Hippocampal formation (tissue), 2 donors: ENCODE data around the gene AUNIP.
A peak's percentile ranks its signal among the peaks of the same experiment; 100 is the strongest.

Experiments used
- DNase-seq, 2 donors: peaks; one replicate each; lab custom pipeline; 2025; lab: John Stamatoyannopoulos, UW

The AUNIP gene

DNA sequence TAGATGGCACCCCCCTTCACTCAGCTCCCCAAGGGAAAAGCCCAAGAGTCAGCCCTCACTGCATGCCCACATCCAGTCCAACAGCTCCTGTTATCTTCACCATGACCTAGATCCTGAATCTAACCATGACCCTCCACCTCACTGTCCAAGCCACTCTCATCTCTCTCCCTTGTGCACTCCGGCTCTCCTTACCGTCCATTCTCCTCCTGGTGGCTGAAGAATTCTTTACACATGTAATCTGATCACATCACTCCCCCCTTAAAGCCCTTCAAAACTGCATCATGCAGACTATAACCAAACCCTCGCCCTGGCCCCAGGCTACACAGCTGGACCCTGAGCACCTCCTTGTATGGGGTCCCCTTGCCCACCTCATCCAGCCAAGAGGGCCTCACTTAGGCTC, 30.2 kb upstream of the AUNIP start:
- DNase-seq = no peak

DNA sequence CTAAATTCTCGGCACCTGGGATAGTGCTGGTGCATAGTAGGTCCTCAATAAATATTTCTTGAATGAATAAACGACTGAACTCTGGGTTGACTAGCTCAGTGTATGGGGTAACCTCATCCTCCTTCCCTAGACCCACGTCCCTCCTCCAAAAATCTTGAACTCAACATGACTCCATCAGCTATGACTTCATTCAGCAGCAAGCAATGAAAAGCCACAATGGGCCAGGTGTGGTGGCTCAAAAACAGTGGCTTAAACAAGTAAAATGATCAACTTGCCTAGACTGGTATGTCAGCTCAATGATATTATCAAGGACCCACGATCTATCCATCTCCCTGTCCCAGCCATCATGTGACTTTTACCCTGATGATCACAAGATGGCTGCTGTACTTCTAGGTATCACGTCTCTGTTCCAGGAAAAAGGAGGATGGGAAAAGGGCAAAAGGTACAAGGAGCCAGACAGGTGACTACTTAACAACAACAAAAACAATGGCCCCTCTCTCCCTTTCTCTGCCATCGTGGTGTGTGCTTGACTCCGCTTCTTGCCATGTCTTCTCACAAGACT, 29.2 kb upstream of the AUNIP start:
- DNase-seq = no peak

DNA sequence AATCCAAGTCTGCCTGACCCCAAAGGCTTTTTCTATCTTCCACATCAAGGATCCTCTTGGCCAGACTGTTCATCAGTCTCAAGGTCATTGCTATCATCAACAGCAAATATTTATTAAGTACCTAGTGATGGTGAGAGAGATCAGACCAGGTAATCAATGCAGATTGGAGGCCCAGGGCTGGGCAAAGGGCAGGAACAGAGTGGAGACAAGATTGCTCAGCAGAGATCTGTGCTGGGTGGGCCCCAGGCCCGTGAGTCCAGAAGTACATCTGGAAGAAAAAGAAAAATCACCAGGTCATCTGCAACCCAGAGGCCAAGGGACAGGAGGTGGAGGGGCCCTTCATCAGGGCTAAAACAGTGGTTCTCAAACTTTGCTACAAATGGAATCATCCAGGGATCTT, 26.3 kb upstream of the AUNIP start:
- no peak for DNase-seq

DNA sequence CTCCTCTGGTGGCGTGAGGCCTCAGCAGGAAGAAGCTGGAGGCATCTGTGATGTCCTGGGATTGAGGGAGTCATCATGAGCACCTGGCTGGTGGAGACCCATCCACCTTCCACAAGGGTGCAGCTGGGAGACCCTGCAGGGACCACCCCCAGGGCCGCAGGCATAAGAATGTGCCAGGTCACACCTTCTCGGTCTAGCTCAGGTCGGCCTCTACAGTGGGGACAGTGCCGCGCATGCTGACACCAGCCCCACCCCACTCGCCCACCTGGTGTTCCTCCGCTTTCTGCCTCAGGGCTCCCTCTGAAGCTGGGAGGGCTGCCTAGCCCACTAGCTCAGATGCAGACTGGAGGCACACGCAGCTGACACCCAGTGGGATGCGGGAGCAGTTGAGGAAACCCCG, 22.0 kb upstream of the AUNIP start:
- no peak for DNase-seq

DNA sequence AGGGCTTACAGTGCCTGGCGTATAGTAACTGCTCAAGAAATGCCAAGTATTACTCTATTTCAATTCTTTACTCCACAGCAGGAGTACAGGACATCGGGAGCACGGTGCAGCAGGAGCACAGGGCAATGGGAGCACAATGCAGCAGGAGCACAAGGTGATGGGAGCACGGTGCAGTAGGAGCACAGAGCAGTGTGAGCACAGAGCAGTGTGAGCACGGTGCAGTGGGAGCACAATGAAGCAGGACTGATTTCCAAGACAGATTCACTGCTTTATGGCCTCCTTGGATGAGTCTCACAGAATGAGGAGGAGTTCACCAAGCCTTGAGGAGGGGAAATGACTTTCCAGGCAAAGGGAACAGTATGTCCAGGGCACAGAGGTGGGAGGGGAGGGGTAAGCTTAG, 21.3 kb upstream of the AUNIP start:
- no peak for DNase-seq

DNA sequence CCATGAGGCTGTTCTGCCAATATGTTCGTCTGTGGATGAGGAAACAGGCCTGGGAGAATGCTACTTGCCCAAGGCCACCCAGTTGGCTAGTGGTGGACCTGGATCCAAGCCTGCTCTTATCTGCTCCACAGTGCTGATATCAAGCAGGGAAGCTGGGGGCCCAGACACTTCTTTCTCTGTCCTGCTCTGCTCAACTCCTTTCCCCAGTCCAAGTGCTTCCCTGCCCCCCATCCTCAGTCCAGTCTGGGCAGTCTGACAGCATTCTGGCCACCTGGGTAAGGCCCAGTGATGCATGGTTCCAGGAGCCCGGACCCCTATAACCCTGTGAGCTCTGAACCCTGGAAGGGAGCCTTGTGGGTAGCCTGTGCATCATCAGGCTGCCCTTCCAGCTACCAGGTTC, 20.4 kb upstream of the AUNIP start:
- no peak for DNase-seq

DNA sequence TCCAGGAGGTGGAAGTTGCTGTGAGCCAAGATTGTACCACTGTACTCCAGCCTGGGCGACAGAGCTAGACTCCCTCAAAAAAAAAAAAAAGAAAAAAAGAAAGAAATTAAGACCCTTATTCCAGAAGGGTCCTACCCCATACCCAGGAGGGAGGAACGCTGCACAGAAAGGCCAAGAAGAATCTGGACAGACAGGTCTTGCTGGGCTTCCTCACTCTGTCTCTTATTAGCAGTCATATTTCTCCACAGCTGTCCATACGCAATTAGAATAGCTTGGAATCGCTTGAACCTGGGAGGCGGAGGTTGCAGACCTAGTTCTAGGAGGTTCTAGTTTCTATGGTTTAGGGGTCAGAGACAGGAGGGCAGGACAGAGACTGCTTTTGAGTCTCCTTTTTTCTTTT, 19.4 kb upstream of the AUNIP start:
- DNase-seq = no peak

DNA sequence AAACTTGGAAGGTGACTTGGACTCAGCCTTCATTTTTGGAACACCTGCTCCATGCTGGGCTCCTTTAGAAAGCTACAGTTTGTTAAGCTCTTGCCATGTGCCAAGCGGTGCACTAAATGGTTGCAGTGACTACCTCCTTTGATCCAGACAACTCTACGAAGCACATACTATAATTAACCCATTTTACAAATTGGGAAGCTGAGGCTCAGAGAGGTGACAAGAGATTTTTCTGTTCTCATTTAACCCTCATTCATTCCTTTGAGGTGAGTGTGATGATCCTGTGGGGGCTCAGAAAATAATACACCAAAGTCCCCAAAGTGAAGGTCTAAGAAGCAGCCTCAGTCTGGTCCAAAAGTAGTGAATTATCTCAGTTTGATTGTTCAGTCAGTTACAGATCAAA, 17.9 kb upstream of the AUNIP start:
- DNase-seq = no peak

DNA sequence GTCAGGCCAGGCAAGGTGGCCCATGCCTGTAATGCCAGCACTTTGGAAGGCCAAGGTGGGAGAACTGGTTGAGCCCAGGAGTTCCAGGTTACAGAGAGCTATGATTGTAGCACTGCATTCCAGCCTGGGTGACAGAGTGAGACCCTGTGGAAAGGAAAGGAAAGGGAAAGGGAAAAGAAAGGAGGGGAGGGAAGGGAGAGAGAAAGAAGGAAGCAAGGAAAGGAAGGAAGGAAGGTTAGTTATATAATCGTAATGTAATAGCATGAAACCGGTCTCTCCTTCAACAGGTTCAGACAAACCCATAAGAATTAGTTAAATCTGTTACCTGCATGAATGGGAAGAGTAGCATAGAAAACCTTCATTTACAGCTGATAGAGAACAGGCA, 17.4 kb upstream of the AUNIP start:
- DNase-seq = no peak

DNA sequence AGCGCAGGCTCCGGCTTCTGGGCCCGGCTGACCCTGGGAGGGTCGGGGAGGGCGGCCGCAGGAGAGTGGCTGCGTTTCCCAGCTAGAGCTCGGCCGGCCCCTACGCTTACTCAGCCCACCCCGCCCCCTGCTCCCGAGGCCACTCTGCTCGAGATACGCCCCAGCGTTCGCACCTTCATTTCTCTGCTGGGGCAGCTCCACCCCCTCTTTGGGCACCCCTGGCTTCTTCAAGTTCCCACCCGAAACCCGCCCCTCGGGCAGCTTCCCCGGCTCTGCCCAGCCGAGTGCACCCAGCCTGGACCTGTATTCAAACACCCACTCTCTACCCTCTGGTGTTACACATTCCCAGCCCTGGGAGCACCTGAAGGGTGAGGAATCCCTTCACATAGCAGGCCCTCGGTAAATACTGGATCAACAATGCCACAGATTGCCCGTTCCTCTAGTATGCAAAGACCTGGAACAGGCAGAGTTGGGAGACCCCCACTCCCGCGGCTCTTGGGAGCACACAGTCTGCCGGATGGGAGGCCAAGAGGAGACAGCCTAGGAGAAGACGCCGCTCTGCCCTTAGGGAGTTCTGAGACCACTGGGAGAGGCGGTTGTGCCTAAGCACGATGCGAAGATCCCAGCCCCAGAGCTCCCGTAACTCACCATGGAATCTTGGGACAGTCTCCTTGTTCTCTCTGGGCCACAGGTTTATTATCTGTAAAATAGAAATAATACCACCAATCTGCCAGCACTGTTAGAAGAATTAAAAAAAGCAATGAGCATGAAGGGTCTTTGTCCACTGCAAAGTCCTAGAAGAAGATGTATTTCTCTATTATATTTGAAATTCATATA, 16.8 kb upstream of the AUNIP start:
- no peak for DNase-seq

DNA sequence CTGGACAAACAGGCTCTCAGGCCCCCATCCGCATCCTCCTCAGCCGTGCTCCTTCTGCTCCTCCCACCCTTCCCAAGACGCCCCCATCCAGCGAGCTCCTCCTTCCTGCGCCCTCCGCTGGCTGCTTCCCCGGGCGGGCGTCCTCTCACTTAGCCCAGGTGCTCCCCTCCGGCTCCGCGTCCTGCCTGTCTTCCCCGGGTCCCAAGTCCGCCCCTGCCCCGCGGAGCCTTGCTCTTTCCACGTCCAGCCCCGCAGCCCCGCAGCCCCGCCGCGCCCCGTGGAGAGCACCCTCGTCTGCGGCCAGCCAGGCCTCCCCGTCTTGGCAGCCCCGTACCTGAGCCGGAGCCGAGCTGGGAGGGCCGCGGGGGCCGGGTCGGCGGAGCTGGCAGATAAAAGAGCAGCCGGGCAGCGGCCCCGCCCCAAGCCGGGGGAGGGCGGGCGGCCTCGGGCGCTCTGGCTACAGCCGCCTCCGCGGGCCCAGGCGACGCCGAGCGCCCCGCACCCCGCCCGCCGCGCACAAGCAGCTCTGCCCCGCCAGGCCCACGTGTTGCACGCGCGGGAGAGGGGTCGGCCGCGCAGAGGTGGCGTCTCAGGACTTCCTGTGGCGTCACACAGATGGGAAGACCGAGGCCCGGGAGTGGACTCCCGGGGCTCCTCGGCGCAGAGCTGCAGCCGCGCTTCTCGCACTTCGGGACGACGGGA, 16.0 kb upstream of the AUNIP start, which contains the start of gene PAQR7:
TSS of gene PAQR7 (minus strand) at position 555 of the 702 bp plus-strand sequence. CDS start 11,869 bp downstream, outside the sequence.
- DNase-seq = peak; percentile 51 to 64

DNA sequence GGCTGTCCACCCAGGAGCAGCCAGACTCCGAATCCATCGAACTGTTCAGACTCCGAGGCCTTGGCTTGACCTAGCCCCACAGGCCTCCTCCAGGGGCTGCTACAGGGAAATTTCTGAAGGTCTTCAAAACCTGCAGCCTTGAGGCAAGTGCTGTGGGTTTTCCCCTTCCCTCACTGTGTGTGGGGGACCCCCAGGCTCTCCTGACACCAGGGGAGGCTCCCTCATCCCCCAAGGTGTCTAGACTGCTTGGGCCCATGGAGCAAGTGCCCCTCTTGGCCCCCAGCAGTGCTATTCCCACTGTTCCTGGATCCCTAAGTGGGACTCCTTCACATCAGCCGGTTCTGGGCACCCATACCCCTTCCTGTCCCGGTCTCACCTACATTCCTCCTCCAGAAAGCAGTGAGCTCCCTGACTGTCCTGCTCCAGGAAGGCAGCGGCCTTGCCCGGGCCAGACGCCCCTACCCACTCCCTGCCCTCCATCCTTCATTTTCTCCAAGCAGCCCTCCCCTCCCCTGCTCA, 15.4 kb upstream of the AUNIP start:
- DNase-seq = no peak

DNA sequence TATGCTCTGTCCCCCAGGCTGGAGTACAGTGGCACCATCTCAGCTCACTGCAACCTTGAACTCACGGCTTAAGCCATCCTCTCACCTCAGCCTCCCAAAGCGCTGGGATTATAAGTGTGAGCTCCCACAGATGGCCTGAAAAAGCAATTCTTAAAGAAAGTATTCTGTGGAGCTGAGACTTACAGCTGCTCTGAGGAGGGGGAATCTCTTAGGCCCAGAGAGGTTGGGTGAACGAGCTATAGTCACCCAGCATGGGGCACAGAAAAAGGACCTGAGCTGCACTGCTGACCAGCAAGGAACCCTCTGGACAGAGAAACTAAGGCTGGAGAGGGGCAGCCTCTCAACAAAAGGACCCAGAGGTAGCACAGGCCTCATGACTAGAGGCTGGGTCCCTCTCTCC, 15.0 kb upstream of the AUNIP start:
- DNase-seq = no peak

DNA sequence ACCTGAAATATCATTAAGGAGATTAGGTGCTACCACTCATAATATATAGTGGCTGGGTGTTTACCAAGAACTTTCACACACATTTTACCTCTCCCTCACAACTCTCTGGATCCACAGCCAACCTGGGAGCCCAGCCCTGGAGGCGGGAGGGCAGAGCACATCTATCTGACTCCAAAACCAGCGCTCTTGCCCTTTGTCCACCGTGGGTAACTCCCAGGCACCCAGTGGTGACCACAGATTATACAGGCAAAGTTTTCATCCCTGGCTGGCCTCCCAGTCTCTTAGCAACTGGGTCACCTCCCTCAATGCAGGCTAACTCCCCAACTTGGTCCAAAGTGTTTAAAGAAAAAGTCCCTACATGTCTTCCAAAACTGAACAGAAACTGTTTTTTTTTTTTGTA, 13.9 kb upstream of the AUNIP start:
- no peak for DNase-seq

DNA sequence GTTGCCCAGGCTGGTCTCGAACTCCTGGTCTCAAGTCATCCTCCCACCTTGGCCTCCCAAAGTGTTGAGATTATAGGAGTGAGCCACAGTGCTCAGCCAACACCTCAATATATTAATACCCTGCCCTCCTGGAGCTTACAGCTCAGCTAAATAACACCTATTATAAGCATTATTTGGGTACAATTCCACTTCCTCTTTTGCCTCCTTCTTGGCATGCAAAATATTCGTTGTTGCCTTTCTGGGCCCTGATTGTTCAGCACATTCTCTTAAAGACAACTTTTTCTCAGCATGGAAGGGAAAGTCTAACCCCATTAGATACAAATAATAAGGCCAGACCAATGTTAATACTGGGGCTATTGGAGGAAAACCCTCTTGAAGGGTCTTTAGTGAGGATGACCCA, 13.5 kb upstream of the AUNIP start:
- no peak for DNase-seq

DNA sequence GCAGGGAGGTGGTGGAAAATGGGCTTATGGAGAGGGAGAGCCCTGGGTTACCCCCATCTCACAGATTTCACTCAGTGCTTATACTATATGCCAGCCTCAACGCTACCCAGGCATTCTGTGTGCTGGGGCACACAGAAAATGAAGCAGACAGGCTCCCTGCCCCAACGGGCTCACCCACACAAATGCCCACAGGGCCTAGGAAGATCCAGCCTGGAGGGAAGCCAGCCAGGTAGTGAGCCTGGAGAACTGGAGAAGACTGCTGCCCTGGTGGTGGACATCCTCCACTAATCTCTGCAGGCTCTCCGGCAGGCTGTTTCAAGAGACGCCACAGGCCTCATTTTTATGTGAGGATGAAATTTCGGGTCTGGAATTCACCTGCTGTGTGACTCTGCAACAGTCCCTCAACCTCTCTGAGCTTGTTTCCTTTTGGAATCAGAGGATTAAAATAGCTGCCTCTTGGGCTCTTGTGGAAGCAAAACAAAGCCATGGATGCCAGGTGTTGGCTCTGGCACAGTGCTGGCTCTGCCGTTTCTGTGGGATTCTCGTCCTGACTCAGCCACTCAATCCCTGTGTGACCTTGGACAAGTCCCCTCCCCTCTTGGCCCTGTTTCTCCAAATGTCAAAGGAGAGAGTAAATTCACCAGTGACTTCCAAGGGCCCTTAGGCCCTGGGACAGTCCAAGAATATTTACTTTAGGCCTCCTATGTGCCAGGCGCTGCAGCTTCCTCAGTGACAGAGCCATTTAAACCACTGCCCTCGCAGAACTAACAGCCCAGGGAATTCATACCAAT, 12.6 kb upstream of the AUNIP start:
- DNase-seq = no peak

DNA sequence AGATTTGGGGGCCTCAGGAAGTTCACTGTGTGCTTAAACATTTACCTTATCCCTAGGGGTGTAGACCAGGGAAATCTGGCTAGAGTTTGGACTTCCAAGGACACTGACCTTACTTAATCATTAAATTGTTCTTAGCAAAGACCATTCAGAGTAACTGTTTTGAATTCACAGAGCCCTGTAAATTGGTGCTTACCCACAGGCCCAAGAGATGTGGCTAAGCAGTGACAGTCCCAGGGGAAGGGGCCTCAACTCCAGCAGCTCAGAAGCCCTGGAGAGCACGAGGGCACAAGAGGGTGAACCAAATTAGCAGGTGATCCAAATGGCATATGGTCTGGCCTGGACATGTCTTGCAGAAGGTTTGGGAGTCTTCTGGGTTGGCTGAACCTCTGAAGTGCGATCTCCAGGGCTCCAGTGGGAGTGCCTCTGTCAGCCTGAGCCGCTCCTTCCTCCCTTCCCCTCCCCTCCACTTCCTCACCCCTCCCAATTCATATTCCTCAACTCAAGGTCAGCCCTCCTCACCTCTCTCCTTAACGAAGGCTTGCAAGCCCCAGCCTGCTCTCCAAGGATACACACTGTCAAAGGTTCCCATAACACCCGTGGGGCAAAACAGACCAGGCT, 11.9 kb upstream of the AUNIP start:
- DNase-seq = no peak

DNA sequence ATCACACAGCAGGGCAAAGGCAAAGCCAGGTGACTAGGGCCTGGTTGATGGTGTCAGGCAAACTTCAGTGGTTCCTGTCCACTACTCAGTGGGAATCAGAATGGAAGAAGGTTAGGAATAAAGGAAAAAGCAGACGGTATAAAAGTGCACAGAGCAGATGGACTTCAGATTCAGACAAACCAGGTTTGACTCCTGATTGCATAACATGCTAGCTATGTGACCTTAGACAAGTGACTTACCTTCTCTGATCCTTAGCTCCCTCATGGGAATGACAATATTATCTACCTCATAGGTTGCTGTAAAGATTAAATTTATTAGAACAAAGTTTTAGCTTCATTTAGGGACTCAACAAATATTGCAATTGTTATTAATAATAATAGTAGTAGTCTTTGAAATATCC, 11.4 kb upstream of the AUNIP start:
- DNase-seq = no peak

DNA sequence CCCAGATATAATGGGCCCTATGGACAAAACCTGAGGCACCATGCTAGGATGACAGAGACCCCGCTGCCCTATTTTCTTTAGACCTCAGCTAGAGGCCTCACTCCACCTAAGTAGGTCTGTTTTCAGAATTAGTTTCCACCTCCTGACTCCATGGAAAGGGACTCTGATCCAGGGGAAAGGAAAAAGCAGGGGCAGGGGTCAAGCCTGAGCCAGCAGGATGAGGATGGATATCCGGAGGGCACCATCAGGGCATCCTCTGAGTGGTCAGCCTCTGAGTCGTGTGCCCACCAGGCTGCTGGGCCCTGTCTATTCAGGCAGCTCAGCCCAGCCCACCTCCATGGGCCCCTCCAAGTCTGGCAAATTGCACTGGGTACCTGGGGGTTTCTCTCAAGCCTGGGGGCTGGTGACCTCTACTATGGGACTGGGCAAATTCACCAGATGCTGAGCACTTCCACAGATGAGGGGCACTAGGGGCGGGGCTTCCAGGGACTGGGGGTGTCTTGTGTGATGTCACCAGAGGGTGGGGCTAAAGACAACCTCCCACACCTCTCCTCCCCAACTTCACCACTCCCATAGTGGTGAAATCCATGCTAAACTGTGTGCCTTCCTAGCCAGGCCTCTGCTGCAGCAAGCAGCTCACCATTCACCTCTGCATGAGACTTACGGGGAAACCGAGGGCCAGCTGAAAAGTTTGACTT, 10.8 kb upstream of the AUNIP start:
- DNase-seq = no peak

DNA sequence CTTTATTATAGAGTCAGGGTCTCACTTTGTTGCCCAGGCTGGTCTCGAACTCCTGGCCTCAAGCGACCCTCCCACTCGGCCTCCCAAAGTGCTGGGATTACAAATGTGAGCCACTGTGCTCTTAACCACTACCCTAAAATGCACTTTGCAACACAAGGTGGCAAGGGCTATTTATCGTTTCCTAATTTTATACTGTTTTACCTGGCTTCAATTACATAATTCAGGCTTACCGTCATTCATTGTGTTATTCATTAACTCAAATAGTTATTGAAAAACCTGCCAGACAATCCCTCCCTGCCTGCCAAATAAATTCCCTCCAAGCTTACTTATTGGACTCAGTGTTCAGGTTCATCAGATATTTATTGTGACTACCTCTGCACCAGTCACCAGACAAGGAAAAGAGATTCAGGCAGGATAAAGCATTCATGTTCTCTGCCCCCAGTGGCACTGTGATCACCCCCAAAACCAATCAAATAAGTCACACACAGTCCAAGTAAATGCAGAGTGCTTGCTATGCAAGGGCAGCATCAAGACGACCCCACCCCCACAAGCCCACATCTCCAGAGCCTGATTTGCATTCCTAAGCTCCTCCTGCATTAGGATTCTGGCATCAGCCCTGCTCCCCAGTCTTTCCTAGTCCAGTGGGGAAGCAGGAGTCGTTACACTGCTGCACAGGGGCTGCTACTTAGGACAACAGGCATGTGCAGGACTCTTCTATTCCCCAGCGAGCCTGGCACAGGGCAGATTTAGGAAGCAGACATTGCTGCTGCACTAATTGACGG, 8.1 kb upstream of the AUNIP start:
- no peak for DNase-seq
